ENCODE results near the gene PRPS1L1.
A peak's percentile ranks its signal among the peaks of the same experiment; 100 is the strongest.

The PRPS1L1 gene

DNA sequence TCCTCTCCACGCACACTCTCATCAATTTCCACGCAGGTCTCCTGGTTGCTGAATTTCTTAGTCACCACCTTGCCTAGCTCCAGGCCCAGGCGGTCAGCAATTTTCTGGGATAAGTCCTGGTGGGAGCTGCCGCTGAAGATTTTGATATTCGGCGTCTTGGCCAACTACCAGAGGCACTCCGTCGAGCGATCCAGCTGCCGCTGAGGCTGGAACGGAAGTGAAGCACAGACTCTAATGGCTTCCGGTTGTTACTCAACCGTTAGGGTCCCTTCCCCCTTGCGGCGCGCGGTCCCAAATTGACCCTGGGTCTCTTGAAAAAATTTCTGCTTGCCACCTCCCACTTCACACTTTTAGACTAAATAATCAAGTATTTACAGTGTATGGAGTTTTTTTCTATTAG is at the start of gene PRPS1L1:
PRPS1L1 (minus strand) TSS at position 219 of the 400 bp plus-strand sequence.
- no peak for DNase-seq (ENCODE audit: low read depth, low spot score)

DNA sequence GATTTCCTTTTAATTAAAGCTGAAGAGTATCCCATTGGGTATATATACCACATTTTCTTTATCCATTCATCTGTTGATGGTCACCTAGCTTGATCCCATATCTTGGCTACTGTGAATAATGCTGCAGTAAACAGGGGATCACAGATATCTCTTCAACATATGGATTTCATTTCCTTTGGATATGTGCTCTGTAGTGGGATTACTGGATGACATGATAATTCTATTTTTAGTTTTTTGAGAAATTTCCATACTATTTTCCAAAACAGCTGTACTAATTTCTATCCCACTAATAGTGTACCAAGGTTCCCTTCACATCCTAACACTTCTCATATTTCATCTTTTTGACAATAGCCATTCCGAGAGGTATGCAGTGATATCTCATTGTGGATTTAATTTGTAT is 48.8 kb upstream of the PRPS1L1 start:
- DNase-seq (ENCODE audit: low read depth, low spot score): no peak

DNA sequence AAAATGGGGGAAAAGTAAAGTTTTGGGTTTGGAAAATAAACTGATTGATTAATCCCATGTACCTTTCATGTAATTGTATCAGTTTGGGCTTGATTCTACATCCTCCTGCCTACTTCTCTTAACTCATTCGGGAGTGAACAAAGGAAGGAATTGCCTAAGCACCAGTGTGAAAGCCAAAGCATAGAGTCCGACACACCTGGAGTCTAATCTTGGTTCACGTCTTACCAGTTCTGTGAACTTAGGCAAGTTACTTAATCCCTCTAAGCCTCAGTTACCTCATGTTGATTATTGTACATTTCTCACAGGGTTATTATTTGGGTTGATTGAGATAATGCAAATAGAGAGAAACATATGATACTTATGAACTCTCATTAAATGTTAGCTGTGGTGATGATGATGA is 41.1 kb upstream of the PRPS1L1 start:
- DNase-seq (ENCODE audit: low read depth, low spot score): no peak

DNA sequence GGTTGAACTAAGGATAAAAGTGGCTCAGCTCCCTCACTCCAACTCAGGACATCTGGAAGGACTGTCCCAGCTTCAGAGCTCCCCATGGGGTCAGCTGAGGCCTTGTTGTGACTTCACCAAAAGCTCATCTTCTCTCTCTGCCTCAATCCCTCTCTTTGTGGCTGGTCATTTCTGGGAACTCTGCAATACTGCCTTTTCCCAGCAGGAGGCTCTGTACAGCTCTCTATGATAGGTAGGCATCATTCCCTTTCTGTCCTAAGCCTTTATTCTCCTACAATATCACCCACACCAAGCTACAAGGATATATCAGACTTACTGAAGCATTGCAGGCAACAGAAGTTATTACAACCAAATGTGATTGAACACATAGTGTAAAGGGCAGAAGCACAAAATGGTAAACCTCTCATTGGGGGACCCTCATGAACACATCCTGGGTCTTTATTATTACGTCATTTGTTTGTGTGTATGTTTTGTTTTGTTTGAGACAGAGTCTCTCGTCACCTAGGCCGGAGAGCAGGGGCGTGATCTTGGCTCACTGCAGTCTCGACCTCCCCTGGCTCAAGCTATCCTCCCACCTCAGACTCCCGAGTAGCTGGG is 36.7 kb upstream of the PRPS1L1 start:
- DNase-seq (ENCODE audit: low read depth, low spot score): no peak

DNA sequence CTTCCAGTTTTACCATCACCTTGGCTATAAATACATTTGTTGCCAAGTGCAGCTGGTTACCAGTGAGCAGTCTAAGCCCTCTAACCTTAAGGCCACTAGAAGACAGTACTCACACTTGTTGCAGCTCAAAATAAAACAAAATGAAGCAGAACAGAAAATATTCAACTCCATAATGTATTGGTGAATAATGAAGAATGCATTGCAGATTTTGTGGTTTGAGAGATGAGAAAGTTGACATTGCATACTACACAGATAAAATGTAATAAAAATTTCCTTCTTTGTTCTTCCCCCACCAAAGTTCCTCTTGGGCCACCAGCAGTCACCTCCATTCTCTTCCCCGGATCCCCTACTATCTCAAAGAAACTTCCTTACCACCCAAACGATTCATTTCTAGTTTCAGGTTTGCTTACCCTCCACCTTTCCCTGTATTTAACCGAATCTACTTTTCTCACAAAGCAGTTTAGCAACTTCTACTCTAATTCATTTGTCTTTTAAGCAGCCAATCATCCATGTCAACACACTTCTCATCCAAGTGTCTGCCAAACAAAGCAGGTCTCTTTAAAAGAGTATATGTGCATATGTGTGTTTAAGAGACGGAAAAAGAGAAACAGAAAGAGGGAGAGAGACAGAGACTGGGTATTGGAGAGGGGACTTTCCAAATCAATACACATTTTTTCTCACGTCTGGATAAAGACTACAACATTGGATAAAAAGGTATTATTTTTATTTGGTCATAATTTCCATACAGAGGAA is 35.7 kb upstream of the PRPS1L1 start:
- no peak for DNase-seq (ENCODE audit: low read depth, low spot score)

DNA sequence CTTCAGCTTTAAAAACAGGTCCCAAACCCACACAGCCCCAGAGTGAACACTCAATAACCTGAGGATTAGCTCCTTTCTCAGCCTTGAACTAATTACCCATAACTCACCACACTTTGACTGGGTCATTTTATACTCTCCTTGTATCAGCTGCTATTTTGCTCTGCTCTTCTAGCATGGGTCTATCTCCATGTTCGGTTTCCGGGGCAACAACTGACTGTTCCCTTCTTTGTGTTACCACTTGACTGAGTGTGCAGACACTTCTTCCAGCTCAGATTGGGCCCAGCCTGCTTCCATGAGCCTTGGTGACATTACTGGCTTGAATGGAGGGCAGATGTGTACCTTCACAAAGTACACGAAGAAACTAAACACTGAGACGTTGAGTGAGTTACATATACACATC is 31.5 kb upstream of the PRPS1L1 start:
- no peak for DNase-seq (ENCODE audit: low read depth, low spot score)

DNA sequence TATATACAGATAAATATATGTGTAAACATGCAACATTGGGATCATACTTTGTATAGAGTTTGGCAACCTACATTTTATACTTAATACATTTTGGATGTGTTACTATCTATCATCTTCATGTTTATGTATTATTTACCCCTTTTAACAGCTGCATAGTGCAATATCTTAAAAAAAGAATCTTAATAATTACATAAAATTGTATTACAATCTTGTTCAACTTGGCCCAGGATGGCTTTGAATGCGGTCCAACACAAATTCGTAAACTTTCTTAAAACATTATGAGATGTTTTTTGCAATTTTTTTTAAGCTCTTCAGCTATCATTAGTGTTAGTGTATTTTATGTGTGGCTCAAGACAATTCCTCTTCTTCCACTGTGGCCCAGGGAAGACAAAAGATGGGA is 26.3 kb upstream of the PRPS1L1 start:
- DNase-seq (ENCODE audit: low read depth, low spot score): no peak

DNA sequence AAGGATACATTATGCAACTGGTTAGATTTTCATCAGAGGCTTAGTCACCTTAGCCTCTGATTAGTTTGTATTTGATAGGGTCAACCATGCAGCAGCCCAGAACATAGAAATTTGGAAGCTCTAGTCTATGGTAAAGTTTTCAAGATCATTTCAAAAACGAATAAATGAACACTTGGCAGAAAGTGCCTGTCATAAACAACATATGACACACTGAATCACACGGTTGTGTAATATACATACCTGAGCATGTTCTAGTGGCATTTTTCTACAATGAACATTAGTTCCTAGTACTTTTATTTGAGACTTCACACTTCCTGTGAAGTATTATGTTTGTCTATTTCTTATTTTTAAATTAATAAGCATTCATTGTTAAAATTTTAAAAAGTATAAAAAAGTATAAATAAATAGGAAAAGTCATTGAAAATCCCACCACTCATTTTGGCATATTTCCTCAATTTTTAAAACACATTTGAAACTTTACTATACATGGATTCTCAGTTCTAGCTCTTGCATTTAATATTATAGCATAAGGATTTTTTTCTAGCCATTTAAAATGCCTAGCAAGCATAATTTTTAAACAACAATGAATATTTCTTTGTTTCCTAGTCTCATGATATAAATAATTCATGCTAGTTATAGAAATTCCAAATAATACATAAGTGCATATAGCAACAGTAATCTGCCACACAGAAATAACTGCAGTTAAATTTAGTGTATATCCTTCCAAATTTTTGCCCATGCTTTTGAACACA is 25.7 kb upstream of the PRPS1L1 start:
- DNase-seq (ENCODE audit: low read depth, low spot score): no peak

DNA sequence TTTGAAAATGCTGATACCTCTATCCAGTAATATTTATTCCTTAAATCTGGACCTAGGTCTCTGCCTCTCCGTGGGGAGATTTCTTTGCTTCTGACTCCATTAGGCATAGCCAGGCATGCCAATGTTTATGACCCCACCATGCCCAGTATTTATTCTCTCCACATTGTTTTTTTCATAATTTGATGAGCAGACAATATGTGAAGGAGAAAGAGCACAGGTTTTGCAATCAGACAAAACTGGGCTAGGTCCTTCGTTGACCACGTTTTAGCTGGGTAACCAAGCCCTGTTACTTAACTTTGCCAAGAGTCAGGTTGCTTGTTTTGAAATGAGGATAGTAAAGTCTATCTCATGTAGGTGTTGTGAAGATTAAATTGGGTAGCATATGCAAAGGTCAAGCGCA is 21.6 kb upstream of the PRPS1L1 start:
- DNase-seq (ENCODE audit: low read depth, low spot score): no peak

DNA sequence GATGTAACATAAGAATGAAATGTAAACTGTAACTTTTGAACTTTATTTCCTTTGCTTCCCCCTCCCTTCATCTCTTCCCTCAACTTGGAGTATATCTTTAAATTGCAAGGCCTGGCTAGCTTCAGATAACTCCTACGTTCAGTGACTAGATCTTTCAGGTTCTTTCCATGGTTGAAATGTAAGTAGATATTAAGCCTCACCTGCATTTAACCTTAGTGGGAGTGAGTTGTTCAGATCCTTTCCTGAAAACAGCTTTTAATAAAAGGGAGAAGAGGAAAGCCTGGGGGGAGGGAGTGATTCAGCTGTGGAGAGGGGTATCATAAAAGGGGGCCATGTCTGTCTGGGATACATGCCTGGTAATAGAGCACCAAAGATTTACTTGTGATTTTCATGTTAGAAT is 19.0 kb upstream of the PRPS1L1 start:
- no peak for DNase-seq (ENCODE audit: low read depth, low spot score)

DNA sequence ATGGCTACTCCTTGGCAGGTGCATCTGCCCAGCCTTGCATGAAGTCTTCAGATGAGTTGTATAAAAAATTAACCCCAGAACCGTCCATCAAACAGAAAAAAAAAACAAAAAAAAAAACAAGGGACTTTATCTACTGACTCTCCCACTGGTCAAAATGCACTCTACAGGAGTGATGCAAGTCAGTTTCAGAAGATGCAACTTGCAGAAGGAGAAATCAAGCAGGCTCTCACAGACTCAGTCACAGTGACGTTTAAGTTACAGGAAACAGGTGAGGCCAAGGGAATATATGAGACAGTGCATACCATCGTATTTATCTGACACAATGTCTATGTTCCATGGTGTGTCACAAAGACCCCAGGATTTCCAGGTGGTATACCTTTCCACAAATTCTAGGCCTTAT is 17.5 kb upstream of the PRPS1L1 start:
- no peak for DNase-seq (ENCODE audit: low read depth, low spot score)

DNA sequence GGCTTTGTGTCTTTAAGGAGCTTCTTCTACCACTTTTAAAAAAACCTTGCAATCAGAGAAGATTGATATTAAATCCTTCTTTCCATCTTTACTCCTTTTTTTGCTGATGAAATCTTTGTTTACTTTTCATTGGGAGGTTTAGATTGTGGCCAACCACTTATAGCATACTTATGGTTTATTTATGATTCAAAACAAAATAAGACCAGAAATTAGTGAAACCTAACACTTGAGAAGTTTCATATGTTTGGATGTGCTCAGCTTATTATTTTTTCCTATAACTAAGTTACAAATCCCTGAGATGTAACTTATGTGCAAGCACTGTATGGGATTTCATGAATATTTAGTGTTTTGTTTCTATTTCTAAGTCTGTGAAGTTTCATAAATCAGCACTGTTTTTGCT is 13.5 kb upstream of the PRPS1L1 start:
- DNase-seq (ENCODE audit: low read depth, low spot score): no peak

DNA sequence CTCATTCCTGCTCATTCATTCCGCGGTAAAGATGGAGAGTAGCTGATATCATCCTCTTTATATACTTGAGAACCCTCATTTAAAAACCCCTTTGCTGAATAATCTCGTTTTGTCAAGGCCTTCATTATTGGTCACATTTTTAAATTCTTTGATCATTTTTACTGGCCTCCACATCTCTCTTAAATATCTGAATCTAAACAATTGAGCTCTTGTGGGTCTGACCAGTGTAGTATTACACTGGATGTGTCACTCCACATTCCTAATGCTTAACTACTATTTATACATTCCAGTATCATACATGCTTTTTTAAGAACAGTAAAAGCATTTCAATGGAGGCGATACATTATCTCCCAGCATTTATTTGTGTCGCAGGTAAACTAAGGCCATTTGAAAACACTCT is 12.6 kb upstream of the PRPS1L1 start:
- peak; percentile 64 for DNase-seq (ENCODE audit: low read depth, low spot score)

DNA sequence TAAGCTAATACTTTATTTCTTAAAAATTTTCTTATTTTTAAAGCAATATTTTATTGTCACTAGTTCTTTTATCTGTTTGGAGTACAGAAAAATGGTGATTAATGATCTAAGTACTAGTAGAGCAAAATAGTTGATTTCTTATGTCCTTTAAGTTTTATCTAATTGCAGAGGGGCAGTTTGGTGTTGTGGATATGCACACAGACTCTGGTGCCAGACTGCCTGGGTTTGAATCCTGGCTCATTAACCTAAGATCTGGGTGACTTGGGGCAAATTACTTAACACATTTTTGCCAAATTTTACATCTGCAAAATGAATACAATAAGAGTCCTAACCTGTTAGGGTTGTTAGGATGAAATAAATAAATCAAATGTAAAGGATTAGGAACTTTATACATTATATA is 10.7 kb upstream of the PRPS1L1 start:
- no peak for DNase-seq (ENCODE audit: low read depth, low spot score)

DNA sequence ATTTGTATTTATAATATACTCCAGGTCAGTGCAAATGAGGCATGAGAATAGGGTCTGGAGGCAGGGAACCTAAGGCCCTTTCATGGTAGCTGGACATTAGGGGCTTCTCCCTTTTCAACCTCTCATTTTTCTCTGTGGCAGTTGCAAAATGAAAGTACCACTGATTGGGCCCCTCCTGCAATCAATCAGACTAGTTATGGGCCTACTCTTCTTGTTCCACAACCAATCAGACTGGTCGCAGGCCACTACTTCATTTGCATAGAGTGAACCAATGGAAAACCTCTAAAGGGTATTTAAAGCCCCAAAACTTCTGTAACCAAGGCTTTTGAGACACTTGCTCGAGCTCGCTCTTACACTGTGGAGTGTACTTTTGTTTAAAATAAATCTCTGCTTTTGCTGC is 10.0 kb upstream of the PRPS1L1 start:
- no peak for DNase-seq (ENCODE audit: low read depth, low spot score)

DNA sequence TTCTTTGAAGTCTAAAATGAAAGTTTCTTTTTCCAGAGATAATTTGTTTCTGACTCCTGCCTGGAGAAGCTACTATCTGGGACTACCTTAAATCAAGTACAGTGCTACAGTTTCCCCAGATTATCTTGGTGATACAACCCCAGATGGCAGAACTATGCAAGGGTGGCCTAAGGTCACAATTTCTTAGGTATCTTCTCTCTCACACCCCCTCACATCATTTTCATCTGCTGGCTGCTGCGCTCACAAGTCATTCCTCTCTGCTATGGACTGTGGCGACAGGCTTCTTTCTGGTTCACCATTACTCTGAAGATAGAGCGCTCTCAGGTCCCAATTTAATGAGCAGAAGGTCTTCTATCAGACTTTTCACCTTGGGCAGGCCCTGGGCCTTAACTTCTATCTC is 9.1 kb upstream of the PRPS1L1 start:
- no peak for DNase-seq (ENCODE audit: low read depth, low spot score)

DNA sequence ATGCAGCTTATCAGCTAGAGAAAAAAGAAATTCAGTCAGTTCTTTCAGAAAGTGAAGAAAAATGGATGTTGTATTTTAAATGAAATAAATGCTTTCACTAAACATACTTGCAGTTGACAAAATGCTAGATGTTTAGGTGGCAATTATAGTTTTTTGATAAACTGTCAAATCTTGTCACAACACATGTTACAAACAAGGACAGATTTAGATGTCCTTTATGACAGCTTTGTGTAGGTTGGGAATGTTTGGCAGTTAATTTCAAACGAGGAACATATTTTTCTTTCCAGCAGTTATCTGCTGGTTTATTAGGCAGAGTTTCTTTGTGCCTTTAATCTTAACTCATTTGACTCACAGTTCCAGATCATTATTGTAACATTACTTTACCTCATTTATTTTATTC is 3.1 kb upstream of the PRPS1L1 start:
- no peak for DNase-seq (ENCODE audit: low read depth, low spot score)

DNA sequence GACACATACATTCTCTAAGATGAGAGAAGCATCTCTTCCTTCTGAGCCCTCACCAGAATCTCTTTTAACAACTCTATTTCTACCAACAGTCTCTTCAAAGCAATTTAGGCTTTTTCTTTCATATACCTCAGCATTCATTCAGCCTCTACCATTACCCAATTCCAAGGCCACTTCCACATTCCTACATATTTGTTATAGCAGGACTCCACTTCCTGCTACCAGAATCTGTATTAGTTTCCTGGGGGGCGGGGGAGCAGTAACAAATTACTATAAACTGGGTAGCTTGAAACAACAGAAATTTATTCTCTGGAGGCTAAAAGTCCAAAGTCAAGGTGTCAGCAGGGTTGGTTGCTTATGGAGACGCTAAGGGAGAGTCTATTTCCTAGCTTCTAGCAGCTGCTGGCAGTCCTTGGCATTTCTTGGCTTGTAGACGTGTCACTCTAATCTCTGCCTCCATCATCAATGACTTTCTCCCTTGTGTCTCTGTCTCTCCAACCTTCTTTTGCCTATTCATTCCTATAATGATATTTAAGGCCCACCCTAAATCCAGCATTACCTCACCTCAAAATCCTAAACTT is 7.4 kb downstream of the PRPS1L1 start:
- DNase-seq (ENCODE audit: low read depth, low spot score): no peak

DNA sequence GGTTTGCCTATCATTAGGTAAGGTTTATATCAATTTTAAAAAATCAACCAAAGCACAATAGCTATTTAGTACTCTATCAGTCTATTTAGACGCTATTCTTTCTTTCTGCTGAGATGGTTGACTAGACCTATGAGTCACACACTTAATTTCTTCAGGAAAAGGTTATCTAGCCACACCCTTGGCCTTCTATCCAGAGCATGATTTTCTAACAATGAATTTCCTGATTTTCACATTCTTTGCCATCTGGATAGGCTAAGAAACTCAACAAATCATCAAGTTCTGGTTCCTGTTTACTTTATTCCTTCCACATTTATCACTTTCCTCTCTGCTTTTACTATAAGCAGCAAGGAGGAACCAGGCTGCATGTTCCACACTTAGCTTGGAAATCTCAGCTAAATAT is 8.1 kb downstream of the PRPS1L1 start:
- DNase-seq (ENCODE audit: low read depth, low spot score): peak; percentile 31

DNA sequence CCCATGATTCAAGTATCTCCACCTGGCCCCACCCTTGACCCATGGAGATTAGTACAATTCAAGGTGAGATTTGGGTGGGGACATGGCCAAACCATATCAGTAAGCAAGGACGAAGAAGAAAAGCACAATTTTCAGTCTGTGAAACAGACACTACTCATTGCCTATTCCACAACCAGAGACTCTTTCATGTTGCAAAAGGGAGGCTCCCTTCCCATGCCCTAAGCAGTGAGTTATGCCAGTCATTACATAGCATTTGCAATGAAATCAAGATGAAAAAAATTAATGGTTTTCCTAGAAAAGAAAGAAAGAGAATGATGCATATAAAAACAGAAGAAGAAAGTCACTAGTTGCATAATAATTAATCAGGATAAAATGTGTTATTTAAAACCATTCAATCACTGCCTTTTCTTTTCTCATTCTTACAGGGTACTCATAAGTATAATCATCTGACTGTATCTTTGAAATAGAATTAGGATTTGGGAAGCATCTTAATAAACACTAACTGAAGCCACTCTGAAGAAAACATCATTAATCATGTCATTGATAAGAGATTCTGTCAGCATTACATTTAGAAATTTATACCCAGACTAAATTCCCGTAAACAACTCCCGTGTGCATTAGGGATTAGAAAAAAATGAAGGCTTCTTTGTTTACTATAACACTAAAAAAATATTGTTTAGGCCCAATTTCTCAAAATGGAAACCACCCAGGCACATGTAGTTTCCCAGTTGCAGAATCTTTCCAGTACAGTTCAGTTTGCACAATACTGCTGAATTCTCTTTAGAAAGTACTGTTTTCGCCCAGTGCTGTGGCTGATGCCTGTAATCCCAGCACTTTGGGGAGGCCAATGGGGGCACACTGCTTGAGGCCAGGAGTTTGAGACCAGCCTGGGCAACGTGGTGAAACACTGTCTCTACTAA is 9.1 kb downstream of the PRPS1L1 start:
- DNase-seq (ENCODE audit: low read depth, low spot score): no peak
